Measurements from ENCODE around the gene EHBP1. TPM values are rescaled to one million over a fixed set of nuclear protein-coding genes. Genes with fewer than 3 reads are reported as not detected.

EHBP1 gene
- total RNA-seq, 5 donors from 2014 or later (not counting 1 experiment from before 2014, with no cell fraction given): 22.1 to 28.7 (median 26.1) TPM

- Histone ChIP-seq H3K36me3 (ENCODE audit: control insufficient read depth in 2 of 2, extremely low read depth in 1 of 2, insufficient read depth in 1 of 2, low read length in 1 of 2) (peaks cover 0 to 12% of the 10 kb centered on the region in 2 donors), H3K9me3 (peaks cover 2% of the 10 kb centered on the region), H3K27ac (ENCODE audit: low read length) (no peak overlapping the region), H3K4me3 (ENCODE audit: control insufficient read depth in 1 of 2, extremely low read depth in 1 of 2, low read length in 1 of 2) (no peak overlapping the region), H3K27me3 (replicated peaks in 1 of 2; ENCODE audit: control insufficient read depth in 2 of 2, extremely low read depth in 1 of 2, insufficient read depth in 2 of 2, low read length in 1 of 2) (no peaks in the 10 kb centered on the region), H3K4me1 (ENCODE audit: control insufficient read depth in 1 of 2, extremely low read depth in 1 of 2, insufficient read depth in 2 of 2, low read length in 2 of 2) (no peaks in the 10 kb centered on the region)
- no peak overlapping the region for H3K4me3 Mint-ChIP-seq
- no CpG with 5 or more reads among the region's 1 CpG for whole genome bisulfite sequencing (ENCODE audit: insufficient coverage)
- no peak for ATAC-seq (replicated peaks in 1 of 4)
- H3K9me3 Mint-ChIP-seq: no peaks in the 10 kb centered on the region
- H3K4me1 Mint-ChIP-seq: no peaks in the 10 kb centered on the region
- no peaks in the 10 kb centered on the region for H3K27me3 Mint-ChIP-seq
- DNase-seq: no peak
- no peak overlapping the region for H3K27ac Mint-ChIP-seq
- POLR2A ChIA-PET: no interaction called here
- H3K36me3 Mint-ChIP-seq: peaks cover 34% of the 10 kb centered on the region
- CTCF ChIA-PET: no interaction called here
Measured at GRCh38 chr2:62824388-62824787, 118.9 kb downstream of the EHBP1 start.

DNA sequence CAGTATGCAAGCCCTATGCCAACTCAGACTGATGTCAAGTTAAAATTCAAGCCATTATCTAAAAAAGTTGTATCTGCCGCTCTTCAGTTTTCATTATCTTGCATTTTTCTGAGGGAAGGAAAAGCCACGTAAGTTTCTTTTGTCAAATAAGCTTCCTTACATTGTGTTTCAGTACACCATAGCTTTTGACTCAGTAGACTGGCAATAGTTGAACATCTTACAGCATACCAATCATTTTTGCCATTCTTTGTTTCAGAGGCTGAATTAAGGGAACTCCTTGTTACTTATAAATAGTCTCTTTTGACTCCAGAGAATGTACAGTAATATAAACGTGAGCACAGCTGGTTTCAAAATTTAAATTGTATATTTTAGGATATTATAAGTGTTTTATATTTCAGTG is 120.6 kb downstream of the EHBP1 start:
- H3K36me3 ChIP-seq (ENCODE audit: control insufficient read depth in 2 of 2, extremely low read depth in 1 of 2, insufficient read depth in 1 of 2, low read length in 1 of 2): peaks cover 0 to 12% of the 10 kb centered on the region in 2 donors
- no peak overlapping the region for H3K4me3 ChIP-seq (ENCODE audit: control insufficient read depth in 1 of 2, extremely low read depth in 1 of 2, low read length in 1 of 2)
- no peaks in the 10 kb centered on the region for H3K4me1 Mint-ChIP-seq
- no peak for DNase-seq
- ChIA-PET CTCF (no interaction called here), POLR2A (no interaction called here)
- H3K27me3 Mint-ChIP-seq: no peaks in the 10 kb centered on the region
- no peak overlapping the region for H3K4me3 Mint-ChIP-seq
- H3K27ac Mint-ChIP-seq: no peak overlapping the region
- H3K27ac ChIP-seq (ENCODE audit: low read length): no peak overlapping the region
- H3K27me3 ChIP-seq (replicated peaks in 1 of 2; ENCODE audit: control insufficient read depth in 2 of 2, extremely low read depth in 1 of 2, insufficient read depth in 2 of 2, low read length in 1 of 2): no peaks in the 10 kb centered on the region
- H3K36me3 Mint-ChIP-seq: peaks cover 44% of the 10 kb centered on the region
- peaks cover 2% of the 10 kb centered on the region for H3K9me3 ChIP-seq
- 100% methylated on average over 1 of the region's 3 CpGs for WGBS (ENCODE audit: insufficient coverage)
- H3K9me3 Mint-ChIP-seq: no peaks in the 10 kb centered on the region
- no peak for ATAC-seq (replicated peaks in 1 of 4)
- H3K4me1 ChIP-seq (ENCODE audit: control insufficient read depth in 1 of 2, extremely low read depth in 1 of 2, insufficient read depth in 2 of 2, low read length in 2 of 2): no peaks in the 10 kb centered on the region

- no peak for ATAC-seq (replicated peaks in 1 of 4)
- Mint-ChIP-seq H3K36me3 (peaks cover 53% of the 10 kb centered on the region), H3K4me1 (no peaks in the 10 kb centered on the region), H3K27ac (no peak overlapping the region), H3K4me3 (no peak overlapping the region), H3K9me3 (peaks cover 0 to 2% (median 0%) of the 10 kb centered on the region in 3 donors), H3K27me3 (no peaks in the 10 kb centered on the region)
- H3K4me1 ChIP-seq (ENCODE audit: control insufficient read depth in 1 of 2, extremely low read depth in 1 of 2, insufficient read depth in 2 of 2, low read length in 2 of 2): no peaks in the 10 kb centered on the region
- no peak overlapping the region for H3K4me3 ChIP-seq (ENCODE audit: control insufficient read depth in 1 of 2, extremely low read depth in 1 of 2, low read length in 1 of 2)
- H3K27me3 ChIP-seq (replicated peaks in 1 of 2; ENCODE audit: control insufficient read depth in 2 of 2, extremely low read depth in 1 of 2, insufficient read depth in 2 of 2, low read length in 1 of 2): no peaks in the 10 kb centered on the region
- ChIA-PET CTCF (no interaction called here), POLR2A (no interaction called here)
- no CpG with 5 or more reads among the region's 4 CpGs for WGBS (ENCODE audit: insufficient coverage)
- H3K27ac ChIP-seq (ENCODE audit: low read length): no peak overlapping the region
- H3K9me3 ChIP-seq: peaks cover 2% of the 10 kb centered on the region
- peaks cover 0 to 12% of the 10 kb centered on the region in 2 donors for H3K36me3 ChIP-seq (ENCODE audit: control insufficient read depth in 2 of 2, extremely low read depth in 1 of 2, insufficient read depth in 1 of 2, low read length in 1 of 2)
- no peak for DNase-seq
Measured at GRCh38 chr2:62826953-62827675, 121.6 kb downstream of the EHBP1 start.

DNA sequence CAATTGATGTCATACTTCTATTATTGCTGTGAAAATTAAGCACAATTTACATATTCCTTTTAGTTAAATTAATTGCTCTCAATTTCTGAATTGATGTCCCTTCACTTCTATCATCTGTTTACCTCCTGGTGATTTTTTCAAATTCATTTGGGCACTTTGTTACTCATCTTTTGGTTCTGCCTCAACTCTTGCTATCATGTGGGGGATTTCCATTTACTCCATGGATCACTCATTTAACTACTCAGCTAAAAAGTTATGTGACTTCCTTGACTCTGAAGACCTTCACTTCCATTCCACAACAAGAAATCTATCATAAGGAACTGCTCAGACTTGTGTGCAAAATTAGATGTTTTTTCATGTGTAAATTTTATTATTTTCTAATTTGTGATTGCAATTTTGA is 126.2 kb downstream of the EHBP1 start:
- H3K27me3 ChIP-seq (replicated peaks in 1 of 2; ENCODE audit: control insufficient read depth in 2 of 2, extremely low read depth in 1 of 2, insufficient read depth in 2 of 2, low read length in 1 of 2): no peaks in the 10 kb centered on the region
- H3K27ac Mint-ChIP-seq: no peak overlapping the region

GRCh38 chr2:62844311-62845090 is 139.0 kb downstream of the EHBP1 start:
- CTCF ChIA-PET: no interaction called here
- Mint-ChIP-seq H3K27ac (no peak overlapping the region), H3K36me3 (peaks cover 33% of the 10 kb centered on the region), H3K27me3 (no peaks in the 10 kb centered on the region), H3K4me1 (no peaks in the 10 kb centered on the region), H3K4me3 (no peak overlapping the region), H3K9me3 (peaks cover 0 to 21% (median 14%) of the 10 kb centered on the region in 3 donors)
- no peaks in the 10 kb centered on the region for H3K27me3 ChIP-seq (replicated peaks in 1 of 2; ENCODE audit: control insufficient read depth in 2 of 2, extremely low read depth in 1 of 2, insufficient read depth in 2 of 2, low read length in 1 of 2)
- DNase-seq (no peak), ATAC-seq (replicated peaks in 1 of 4) (no peak)
- H3K27ac ChIP-seq (ENCODE audit: low read length): no peak overlapping the region
- POLR2A ChIA-PET: no interaction called here
- WGBS (ENCODE audit: insufficient coverage): 100% methylated on average over 1 of the region's 1 CpG
- no peaks in the 10 kb centered on the region for H3K4me1 ChIP-seq (ENCODE audit: control insufficient read depth in 1 of 2, extremely low read depth in 1 of 2, insufficient read depth in 2 of 2, low read length in 2 of 2)
- H3K9me3 ChIP-seq: no peaks in the 10 kb centered on the region
- H3K36me3 ChIP-seq (ENCODE audit: control insufficient read depth in 2 of 2, extremely low read depth in 1 of 2, insufficient read depth in 1 of 2, low read length in 1 of 2): no peaks in the 10 kb centered on the region
- no peak overlapping the region for H3K4me3 ChIP-seq (ENCODE audit: control insufficient read depth in 1 of 2, extremely low read depth in 1 of 2, low read length in 1 of 2)

More for the DNA sequence above, 126.2 kb downstream of the EHBP1 start:
- H3K27me3 Mint-ChIP-seq: no peaks in the 10 kb centered on the region
- H3K9me3 ChIP-seq: peaks cover 2% of the 10 kb centered on the region
- H3K36me3 ChIP-seq (ENCODE audit: control insufficient read depth in 2 of 2, extremely low read depth in 1 of 2, insufficient read depth in 1 of 2, low read length in 1 of 2): peaks cover 0 to 8% of the 10 kb centered on the region in 2 donors
- no peaks in the 10 kb centered on the region for H3K4me1 ChIP-seq (ENCODE audit: control insufficient read depth in 1 of 2, extremely low read depth in 1 of 2, insufficient read depth in 2 of 2, low read length in 2 of 2)
- no peak overlapping the region for H3K4me3 Mint-ChIP-seq
- ATAC-seq (replicated peaks in 1 of 4) (no peak), DNase-seq (no peak)
- ChIA-PET POLR2A (interaction anchor here in 1 of 2 donors (0.6 kb wide), 1 partner anchor 85 kb away, joined by 4 read pairs; no protein-coding TSS in a partner anchor), CTCF (no interaction called here)
- no peaks in the 10 kb centered on the region for H3K4me1 Mint-ChIP-seq
- H3K27ac ChIP-seq (ENCODE audit: low read length): no peak overlapping the region
- H3K9me3 Mint-ChIP-seq: peaks cover 0 to 7% (median 5%) of the 10 kb centered on the region in 3 donors
- H3K36me3 Mint-ChIP-seq: peaks cover 55% of the 10 kb centered on the region
- no peak overlapping the region for H3K4me3 ChIP-seq (ENCODE audit: control insufficient read depth in 1 of 2, extremely low read depth in 1 of 2, low read length in 1 of 2)

- no peak overlapping the region for H3K4me3 Mint-ChIP-seq
- Histone ChIP-seq H3K27ac (ENCODE audit: low read length) (no peak overlapping the region), H3K9me3 (no peaks in the 10 kb centered on the region), H3K27me3 (replicated peaks in 1 of 2; ENCODE audit: control insufficient read depth in 2 of 2, extremely low read depth in 1 of 2, insufficient read depth in 2 of 2, low read length in 1 of 2) (no peaks in the 10 kb centered on the region), H3K4me3 (ENCODE audit: control insufficient read depth in 1 of 2, extremely low read depth in 1 of 2, low read length in 1 of 2) (no peak overlapping the region), H3K4me1 (ENCODE audit: control insufficient read depth in 1 of 2, extremely low read depth in 1 of 2, insufficient read depth in 2 of 2, low read length in 2 of 2) (no peaks in the 10 kb centered on the region), H3K36me3 (ENCODE audit: control insufficient read depth in 2 of 2, extremely low read depth in 1 of 2, insufficient read depth in 1 of 2, low read length in 1 of 2) (no peaks in the 10 kb centered on the region)
- DNase-seq: no peak
- no peak for ATAC-seq (replicated peaks in 1 of 4)
- H3K27ac Mint-ChIP-seq: no peak overlapping the region
- H3K27me3 Mint-ChIP-seq: no peaks in the 10 kb centered on the region
- peaks cover 34% of the 10 kb centered on the region for H3K36me3 Mint-ChIP-seq
- H3K9me3 Mint-ChIP-seq: peaks cover 0 to 21% (median 14%) of the 10 kb centered on the region in 3 donors
- no peaks in the 10 kb centered on the region for H3K4me1 Mint-ChIP-seq
- POLR2A ChIA-PET: no interaction called here
- CTCF ChIA-PET: no interaction called here
Measured at GRCh38 chr2:62845256-62845655, 139.7 kb downstream of the EHBP1 start.

Measured in T-cell (primary cell).